ENCODE results near the gene NFIB.

NFIB gene

DNA sequence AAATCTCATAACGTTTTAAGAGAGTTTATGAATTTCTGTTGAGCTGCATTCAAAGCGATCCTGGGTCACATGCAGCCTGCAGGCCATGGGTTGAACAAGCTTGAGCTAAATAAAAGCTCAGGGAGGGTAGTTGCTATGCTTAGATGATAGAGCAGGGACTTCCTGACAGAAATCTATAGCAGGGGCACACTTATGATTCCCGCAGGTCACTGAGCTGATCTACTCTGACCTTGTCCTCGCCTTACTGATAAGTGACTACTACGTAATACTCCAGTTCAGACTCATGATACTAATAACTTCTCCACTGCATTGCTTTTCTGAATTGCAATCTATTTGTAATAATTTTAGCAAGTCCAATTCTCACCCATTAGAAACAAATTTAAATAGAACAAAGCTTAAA lies 90.9 kb downstream of the NFIB start:
- H4K20me1 ChIP-seq (ENCODE audit: insufficient read depth, low read length, poor library complexity, severe bottlenecking) = no peaks in the 10 kb centered on the region
- no peak overlapping the region for H3K4me3 ChIP-seq (ENCODE audit: low read length, poor library complexity, severe bottlenecking)
- no peaks in the 10 kb centered on the region for H3K27me3 ChIP-seq (ENCODE audit: insufficient read depth, low read length, poor library complexity, severe bottlenecking)
- H3K9me3 ChIP-seq (ENCODE audit: insufficient read depth, low read depth, low read length) = no peaks in the 10 kb centered on the region
- no peaks in the 10 kb centered on the region for H3K4me1 ChIP-seq (ENCODE audit: insufficient read depth, low read length, poor library complexity, severe bottlenecking)
- no peaks in the 10 kb centered on the region for H3F3A ChIP-seq (ENCODE audit: low read depth)
- H2AFZ ChIP-seq (ENCODE audit: low read length) = no peak overlapping the region
- H3K9ac ChIP-seq (ENCODE audit: low read depth, low read length, poor library complexity, severe bottlenecking) = no peak overlapping the region
- no peak for TF ChIP-seq EZH2phosphoT487 (IDR thresholded peaks at IDR 0.05; ENCODE audit: borderline replicate concordance)
- TF ChIP-seq, protein P1, sequence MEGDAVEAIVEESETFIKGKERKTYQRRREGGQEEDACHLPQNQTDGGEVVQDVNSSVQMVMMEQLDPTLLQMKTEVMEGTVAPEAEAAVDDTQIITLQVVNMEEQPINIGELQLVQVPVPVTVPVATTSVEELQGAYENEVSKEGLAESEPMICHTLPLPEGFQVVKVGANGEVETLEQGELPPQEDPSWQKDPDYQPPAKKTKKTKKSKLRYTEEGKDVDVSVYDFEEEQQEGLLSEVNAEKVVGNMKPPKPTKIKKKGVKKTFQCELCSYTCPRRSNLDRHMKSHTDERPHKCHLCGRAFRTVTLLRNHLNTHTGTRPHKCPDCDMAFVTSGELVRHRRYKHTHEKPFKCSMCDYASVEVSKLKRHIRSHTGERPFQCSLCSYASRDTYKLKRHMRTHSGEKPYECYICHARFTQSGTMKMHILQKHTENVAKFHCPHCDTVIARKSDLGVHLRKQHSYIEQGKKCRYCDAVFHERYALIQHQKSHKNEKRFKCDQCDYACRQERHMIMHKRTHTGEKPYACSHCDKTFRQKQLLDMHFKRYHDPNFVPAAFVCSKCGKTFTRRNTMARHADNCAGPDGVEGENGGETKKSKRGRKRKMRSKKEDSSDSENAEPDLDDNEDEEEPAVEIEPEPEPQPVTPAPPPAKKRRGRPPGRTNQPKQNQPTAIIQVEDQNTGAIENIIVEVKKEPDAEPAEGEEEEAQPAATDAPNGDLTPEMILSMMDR (conservative IDR thresholded peaks at IDR 0.05; ENCODE audit: low read length) = no peak
- no peak overlapping the region for H3K4me2 ChIP-seq (ENCODE audit: low read depth, low read length, poor library complexity, severe bottlenecking)
- H3K36me3 ChIP-seq (ENCODE audit: insufficient read depth, low read length) = no peaks in the 10 kb centered on the region
- H3K9me2 ChIP-seq (replicated peaks; ENCODE audit: low read depth, low read length) = no peaks in the 10 kb centered on the region
- H3K79me2 ChIP-seq (ENCODE audit: insufficient read depth, low read length) = no peaks in the 10 kb centered on the region

DNA sequence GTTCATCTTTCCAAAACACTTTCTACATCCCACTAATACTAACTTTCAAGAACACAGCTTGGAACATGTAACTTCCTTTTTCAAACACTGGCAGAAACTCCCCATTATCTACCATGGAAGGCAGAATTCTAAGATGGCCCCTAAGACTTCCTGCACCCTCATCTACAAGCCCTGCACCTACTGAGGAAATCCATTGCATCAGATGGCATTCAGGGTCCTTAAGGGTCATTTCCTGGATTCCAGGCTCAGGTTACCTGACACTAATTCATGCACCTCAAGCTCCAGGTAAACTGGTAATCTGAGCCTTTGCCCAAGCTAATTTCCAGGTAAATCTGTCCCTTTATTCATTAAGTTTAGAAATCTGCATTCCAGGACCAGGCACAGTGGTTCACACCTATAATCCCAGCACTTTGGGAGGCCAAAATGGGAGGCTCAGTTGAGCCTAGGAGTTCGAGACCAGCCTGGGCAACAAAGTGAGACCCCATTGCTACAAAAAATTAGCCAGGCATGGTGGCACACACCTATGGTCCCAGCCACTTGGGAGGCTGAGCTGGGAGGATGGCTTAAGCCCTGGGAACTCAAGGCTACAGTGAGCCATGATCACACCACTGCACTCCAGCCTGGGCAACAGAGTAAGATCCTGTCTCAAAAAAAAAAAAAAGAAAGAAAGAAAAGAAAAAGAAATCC lies 91.6 kb downstream of the NFIB start:
- no peak overlapping the region for H3K4me2 ChIP-seq (ENCODE audit: low read depth, low read length, poor library complexity, severe bottlenecking)
- H3K9me2 ChIP-seq (replicated peaks; ENCODE audit: low read depth, low read length) = no peaks in the 10 kb centered on the region
- H3K27me3 ChIP-seq (ENCODE audit: insufficient read depth, low read length, poor library complexity, severe bottlenecking) = no peaks in the 10 kb centered on the region
- no peaks in the 10 kb centered on the region for H3K4me1 ChIP-seq (ENCODE audit: insufficient read depth, low read length, poor library complexity, severe bottlenecking)
- H3K4me3 ChIP-seq (ENCODE audit: low read length, poor library complexity, severe bottlenecking) = no peak overlapping the region
- H3K79me2 ChIP-seq (ENCODE audit: insufficient read depth, low read length) = no peaks in the 10 kb centered on the region
- no peaks in the 10 kb centered on the region for H3F3A ChIP-seq (ENCODE audit: low read depth)
- TF ChIP-seq, protein P1 (conservative IDR thresholded peaks at IDR 0.05; ENCODE audit: low read length) = no peak
- no peak for TF ChIP-seq EZH2phosphoT487 (IDR thresholded peaks at IDR 0.05; ENCODE audit: borderline replicate concordance)
- H4K20me1 ChIP-seq (ENCODE audit: insufficient read depth, low read length, poor library complexity, severe bottlenecking) = no peaks in the 10 kb centered on the region
- H2AFZ ChIP-seq (ENCODE audit: low read length) = 0 out of 2 replicates have a peak overlapping the region, but pooled peaks have one; percentile 33
- no peak overlapping the region for H3K9ac ChIP-seq (ENCODE audit: low read depth, low read length, poor library complexity, severe bottlenecking)
- no peaks in the 10 kb centered on the region for H3K36me3 ChIP-seq (ENCODE audit: insufficient read depth, low read length)
- H3K9me3 ChIP-seq (ENCODE audit: insufficient read depth, low read depth, low read length) = no peaks in the 10 kb centered on the region

DNA sequence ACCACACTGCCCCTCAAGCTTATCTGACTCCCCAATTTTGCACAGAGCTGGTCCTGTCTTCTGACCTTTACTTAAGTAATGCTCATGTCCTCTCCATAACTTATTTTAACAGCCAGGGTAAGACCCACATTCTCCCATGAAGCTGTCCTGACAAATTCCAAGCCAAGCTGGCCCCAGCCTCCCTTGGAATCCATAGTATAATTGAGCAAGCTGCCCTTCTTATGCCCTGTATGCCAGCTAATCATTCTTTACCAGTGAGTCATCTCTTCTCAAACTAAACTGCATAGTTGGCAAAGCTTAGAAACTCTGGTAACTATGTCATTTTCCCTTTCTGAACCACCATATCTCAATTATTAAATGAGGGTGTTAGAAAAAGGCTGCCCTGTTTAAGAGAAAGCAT lies 92.4 kb downstream of the NFIB start:
- no peak overlapping the region for H3K9ac ChIP-seq (ENCODE audit: low read depth, low read length, poor library complexity, severe bottlenecking)
- no peaks in the 10 kb centered on the region for H3K36me3 ChIP-seq (ENCODE audit: insufficient read depth, low read length)
- no peaks in the 10 kb centered on the region for H3K79me2 ChIP-seq (ENCODE audit: insufficient read depth, low read length)
- no peak overlapping the region for H3K4me2 ChIP-seq (ENCODE audit: low read depth, low read length, poor library complexity, severe bottlenecking)
- no peaks in the 10 kb centered on the region for H3K9me2 ChIP-seq (replicated peaks; ENCODE audit: low read depth, low read length)
- TF ChIP-seq, protein P1 (conservative IDR thresholded peaks at IDR 0.05; ENCODE audit: low read length) = no peak
- TF ChIP-seq EZH2phosphoT487 (IDR thresholded peaks at IDR 0.05; ENCODE audit: borderline replicate concordance) = no peak
- H3K9me3 ChIP-seq (ENCODE audit: insufficient read depth, low read depth, low read length) = no peaks in the 10 kb centered on the region
- no peak overlapping the region for H3K4me3 ChIP-seq (ENCODE audit: low read length, poor library complexity, severe bottlenecking)
- no peaks in the 10 kb centered on the region for H3F3A ChIP-seq (ENCODE audit: low read depth)
- no peaks in the 10 kb centered on the region for H3K4me1 ChIP-seq (ENCODE audit: insufficient read depth, low read length, poor library complexity, severe bottlenecking)
- 0 out of 2 replicates have a peak overlapping the region, but pooled peaks have one; percentile 33 for H2AFZ ChIP-seq (ENCODE audit: low read length)
- no peaks in the 10 kb centered on the region for H3K27me3 ChIP-seq (ENCODE audit: insufficient read depth, low read length, poor library complexity, severe bottlenecking)
- H4K20me1 ChIP-seq (ENCODE audit: insufficient read depth, low read length, poor library complexity, severe bottlenecking) = no peaks in the 10 kb centered on the region
